HG03066 (cell line): ENCODE data around the gene RTN4RL2.

Source experiments
- ATAC-seq: cut with Tn5 transposase; IDR thresholded peaks from one replicate; pipeline ENCODE4 v1.9.1; 2021; ENCODE audit warnings: low read depth; ENCODE audit not compliant: unreplicated experiment

The RTN4RL2 gene

GRCh38 chr11:57496109-57496820, 35.9 kb downstream of the RTN4RL2 start:
- no peak for ATAC-seq

- no peak for ATAC-seq
Observed at GRCh38 chr11:57497303-57498247, 37.2 kb downstream of the RTN4RL2 start.

GRCh38 chr11:57498540-57498939, 38.2 kb downstream of the RTN4RL2 start:
- no peak for ATAC-seq

DNA sequence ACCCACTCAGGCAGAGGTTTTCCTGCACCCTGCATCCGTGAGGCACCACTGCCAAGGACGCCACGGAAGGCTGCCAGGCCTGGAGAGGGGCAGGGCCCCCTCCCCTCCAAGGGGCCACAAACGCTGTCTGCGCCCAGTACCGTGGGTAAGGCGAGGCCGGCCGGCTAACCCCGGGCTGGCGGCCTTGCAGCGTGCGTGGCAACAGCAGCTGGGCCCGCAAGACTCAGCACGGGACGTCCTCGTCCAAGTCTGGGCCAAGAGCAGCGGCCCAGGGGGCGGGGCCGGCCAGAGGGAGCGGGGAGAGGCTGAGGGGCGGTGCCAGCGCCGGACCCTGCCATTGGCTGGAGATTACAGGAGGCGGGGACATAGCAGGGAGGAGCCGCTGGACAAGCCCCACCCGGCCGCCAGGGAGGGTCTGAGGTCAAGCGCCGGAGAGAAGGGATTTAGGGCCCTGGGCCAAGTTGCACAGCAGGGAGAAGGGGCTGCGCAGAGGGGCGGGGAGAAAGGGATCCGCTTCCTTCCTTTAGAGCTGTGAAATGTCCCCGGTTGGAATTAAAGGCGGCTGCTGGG, 39.2 kb downstream of the RTN4RL2 start:
- ATAC-seq, result peak; percentile 100

DNA sequence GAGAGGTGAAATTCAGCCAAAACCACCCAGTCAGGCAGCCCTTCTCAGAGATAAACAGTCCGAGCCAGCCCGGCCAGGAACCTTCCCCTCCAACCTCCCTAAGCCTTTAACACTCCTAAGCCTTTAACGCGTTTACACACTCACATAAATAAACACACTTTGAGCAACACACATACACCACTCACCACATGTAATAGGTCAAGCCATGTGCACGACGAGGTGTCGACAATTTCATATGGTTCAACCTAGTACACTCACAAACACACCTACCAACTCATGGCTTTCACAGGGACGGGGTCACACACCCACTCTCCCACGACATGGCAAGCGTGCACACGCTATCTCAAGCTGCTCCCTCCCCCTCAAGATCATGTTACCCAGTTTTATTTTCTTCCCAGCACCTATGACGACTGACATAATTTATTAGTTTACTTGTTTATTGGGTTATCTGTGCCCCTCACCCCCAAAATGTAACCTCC, 39.7 kb downstream of the RTN4RL2 start:
- peak; percentile 13 for ATAC-seq

- no peak for ATAC-seq
Observed at GRCh38 chr11:57500515-57500914, 40.2 kb downstream of the RTN4RL2 start.

- no peak for ATAC-seq
Observed at GRCh38 chr11:57500926-57501325, 40.6 kb downstream of the RTN4RL2 start.

- ATAC-seq, result no peak
Observed at GRCh38 chr11:57501953-57502352, 41.6 kb downstream of the RTN4RL2 start.

DNA sequence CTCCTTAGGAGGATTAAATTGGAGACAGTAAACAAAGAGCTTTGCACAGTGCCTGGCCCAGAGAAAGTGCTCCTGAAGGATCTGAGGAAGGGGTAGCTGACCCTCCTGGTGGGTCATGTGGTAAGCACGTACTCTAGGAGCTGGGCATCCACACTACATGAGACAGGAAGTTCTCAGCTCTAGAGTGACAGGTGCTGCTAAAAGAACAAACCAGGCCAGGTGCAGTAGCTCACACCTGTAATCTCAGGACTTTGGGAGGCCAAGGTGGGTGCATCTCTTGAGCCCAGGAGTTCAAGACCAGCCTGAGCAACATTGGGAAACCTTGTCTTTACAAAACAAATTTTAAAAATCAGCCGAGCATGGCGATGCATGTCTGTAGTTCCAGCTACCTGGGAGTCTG, 42.0 kb downstream of the RTN4RL2 start:
- no peak for ATAC-seq

GRCh38 chr11:57502870-57503269, 42.5 kb downstream of the RTN4RL2 start:
- ATAC-seq, result no peak

GRCh38 chr11:57504511-57504910, 44.2 kb downstream of the RTN4RL2 start:
- ATAC-seq, result no peak

- ATAC-seq, result no peak
Observed at GRCh38 chr11:57506522-57506921, 46.2 kb downstream of the RTN4RL2 start.

DNA sequence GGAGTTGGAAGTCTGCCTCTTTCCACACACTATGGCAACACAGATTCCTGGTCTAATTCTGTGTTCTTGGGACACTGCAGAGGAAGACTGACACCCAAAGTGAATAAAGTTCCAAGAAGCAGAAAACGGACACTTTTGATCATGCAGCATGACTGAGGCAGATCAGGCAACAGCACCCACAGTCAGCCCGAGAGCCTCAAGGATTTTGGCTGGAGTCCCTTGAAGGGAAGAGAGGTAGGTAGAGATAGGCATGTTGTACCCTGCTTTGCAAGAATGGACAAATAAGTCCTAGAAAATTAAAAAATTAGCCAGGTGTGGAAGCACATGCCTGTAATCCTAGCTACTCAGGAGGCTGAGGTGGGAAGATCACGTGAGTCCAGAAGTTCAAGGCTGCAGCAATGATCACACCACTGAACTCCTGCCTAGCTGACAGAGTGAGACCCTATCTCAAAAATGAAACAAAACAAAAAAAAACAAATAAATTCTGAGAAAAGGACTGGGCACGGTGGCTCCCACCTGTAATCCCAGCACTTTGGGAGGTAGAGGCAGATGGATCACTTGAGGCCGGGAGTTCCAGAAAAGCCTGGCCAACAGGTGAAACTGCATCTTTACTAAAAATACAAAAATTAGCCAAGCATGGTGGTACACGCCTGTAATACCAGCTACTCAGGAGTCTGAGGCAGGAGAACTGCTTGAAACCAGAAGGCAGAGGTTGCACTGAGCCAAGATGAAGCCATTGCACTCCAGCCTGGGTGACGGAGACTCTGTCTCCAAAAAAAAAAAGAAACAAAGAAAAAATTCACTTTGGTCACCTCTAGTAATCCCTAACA, 48.2 kb downstream of the RTN4RL2 start:
- ATAC-seq, result no peak

DNA sequence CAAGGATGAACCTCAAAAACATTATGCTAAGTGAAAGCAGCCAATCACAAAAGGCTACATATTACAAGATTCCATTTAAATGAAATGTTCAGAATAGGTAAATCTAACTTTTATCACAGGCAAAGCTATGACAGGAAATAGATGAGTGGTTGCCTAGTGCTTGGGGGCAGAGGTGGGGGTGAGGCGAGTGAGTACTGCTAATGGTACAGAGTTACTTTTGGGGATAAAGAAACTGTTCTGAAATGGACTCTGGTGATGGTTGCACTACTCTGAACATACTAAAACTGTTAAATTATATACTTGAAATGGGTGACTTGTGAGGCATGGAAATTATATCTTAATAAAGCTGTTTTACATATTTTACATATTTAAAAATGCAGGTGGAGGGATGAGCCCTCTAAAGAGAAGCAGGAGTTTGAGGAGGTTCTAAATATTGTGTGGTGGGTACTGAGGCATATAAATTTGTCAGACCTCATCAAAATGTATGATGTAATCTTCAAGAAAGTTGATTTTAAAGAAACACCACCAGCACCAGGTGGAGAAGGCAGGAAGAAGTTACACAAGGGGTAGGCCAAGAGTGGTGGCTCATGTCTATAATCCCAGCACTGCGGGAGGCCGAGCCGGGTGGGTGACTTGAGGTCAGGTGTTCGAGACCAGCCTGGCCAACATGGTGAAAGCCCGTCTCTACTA, 51.6 kb downstream of the RTN4RL2 start:
- no peak for ATAC-seq

GRCh38 chr11:57512646-57513451, 52.5 kb downstream of the RTN4RL2 start:
- no peak for ATAC-seq

GRCh38 chr11:57513452-57513795, 53.1 kb downstream of the RTN4RL2 start:
- no peak for ATAC-seq

DNA sequence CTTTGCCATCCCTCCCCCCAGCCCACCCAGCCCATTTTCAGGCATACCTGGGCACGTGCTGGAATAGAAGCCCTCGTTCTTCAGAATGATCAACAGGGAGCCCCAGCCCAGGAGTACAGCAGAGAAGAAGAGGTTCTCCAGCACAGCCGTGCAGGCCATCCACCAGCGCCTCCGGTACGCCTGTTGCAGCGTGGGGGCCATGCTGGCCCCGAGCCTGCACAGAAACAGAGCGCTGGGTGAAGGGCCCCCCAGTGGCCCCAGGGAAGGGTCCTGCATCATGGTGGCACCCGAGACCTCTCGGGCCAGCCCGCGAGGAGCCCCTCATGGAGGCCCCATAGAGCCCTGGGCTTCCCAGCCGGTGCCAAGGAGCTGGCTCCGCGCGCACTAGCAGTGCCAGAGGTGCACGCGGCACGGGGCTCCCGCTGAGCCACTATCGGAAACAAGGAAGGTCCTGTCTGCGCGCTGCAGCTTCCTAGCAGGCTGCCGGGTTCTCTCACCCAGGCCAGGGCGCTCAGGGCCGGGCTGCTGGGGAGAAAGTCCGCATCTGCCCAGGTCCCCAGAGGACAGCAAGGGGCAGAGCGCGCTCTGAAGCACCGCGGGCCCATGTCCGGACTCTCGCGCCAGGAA, 53.7 kb downstream of the RTN4RL2 start:
- ATAC-seq, result peak; percentile 21

- peak; percentile 40 for ATAC-seq
Observed at GRCh38 chr11:57514538-57515331, 54.4 kb downstream of the RTN4RL2 start.
